ENCODE data around the gene NCOR1. TPM values are rescaled to one million over a fixed set of nuclear protein-coding genes. Genes with fewer than 3 reads are reported as not detected.

The NCOR1 gene
- total and polyA plus RNA-seq, 2 of the 13 experiments (the other 11 are each of a cell fraction or from before 2014, with no cell fraction given) = 57.0 to 71.7 TPM

- FAIRE-seq = no peak
- intact Hi-C loops (cut with micrococcal nuclease; ENCODE audit: unreplicated experiment) (no loop called here), in situ Hi-C loops (cut with HindIII; ENCODE audit: extremely low pct_ligation_motif_present, low pct_unique_long_range_greater_than_20kb) (loop anchor here (10.0 kb wide), 1 partner anchor 57 kb away; no protein-coding TSS in a partner anchor)
- BruUV-seq (replicated peaks) = no TSS peak
- H3K4me2 ChIP-seq (ENCODE audit: low read depth, low read length) = no peak overlapping the region
- H3K4me3 ChIP-seq (replicated peaks in 1 of 3; ENCODE audit: insufficient read depth in 1 of 3, low read depth in 2 of 3, low read length in 3 of 3) = no peak overlapping the region
- H3K27me3 ChIP-seq (ENCODE audit: control insufficient read depth in 1 of 2, insufficient read depth in 2 of 2, low read length in 2 of 2) = no peaks in the 10 kb centered on the region
- POLR2A ChIA-PET = no interaction called here
- no peak overlapping the region for H2AFZ ChIP-seq (ENCODE audit: low read length)
- H4K20me1 ChIP-seq (ENCODE audit: insufficient read depth, low read length) = no peaks in the 10 kb centered on the region
- DNase-seq (ENCODE audit: low spot score) = no peak
- peaks cover 43% of the 10 kb centered on the region for H3K4me1 ChIP-seq (ENCODE audit: insufficient read depth, low read length)
- ATAC-seq = no peak
- H3K27ac ChIP-seq (ENCODE audit: extremely low read length, insufficient read depth, low read length) = peak overlapping the region; percentile 43
- H3K79me2 ChIP-seq (ENCODE audit: insufficient read depth, low read length) = peaks cover 3% of the 10 kb centered on the region
- H3K9me3 ChIP-seq (ENCODE audit: low read length) = no peaks in the 10 kb centered on the region
- peaks cover 13 to 80% of the 10 kb centered on the region in 2 experiments for H3K36me3 ChIP-seq (replicated peaks in 1 of 2; ENCODE audit: control insufficient read depth in 1 of 2, insufficient read depth in 2 of 2, low read length in 2 of 2)
- H3K9ac ChIP-seq (ENCODE audit: insufficient read depth, low read depth, low read length) = no peak overlapping the region
- CTCF ChIA-PET (ENCODE audit: low intra/inter-chr PET ratio, low total read pairs) = no interaction called here
- TF ChIP-seq NR1H2 (CRISPR knock-in tag; IDR thresholded peaks at IDR 0.05; ENCODE audit: borderline replicate concordance, low read depth) (no peak), NBN (conservative IDR thresholded peaks at IDR 0.05) (no peak), TCF7L2 (IDR thresholded peaks at IDR 0.05; ENCODE audit: low read depth, low read length) (no peak), HBP1 (CRISPR knock-in tag; IDR thresholded peaks at IDR 0.05; ENCODE audit: low read depth) (no peak), ZNF672 (CRISPR knock-in tag; IDR thresholded peaks at IDR 0.05) (no peak), ZNF75D (CRISPR knock-in tag; IDR thresholded peaks at IDR 0.05; ENCODE audit: borderline replicate concordance) (no peak), IKZF1 (IDR thresholded peaks at IDR 0.05) (no peak), ZNF512 (CRISPR knock-in tag; IDR thresholded peaks at IDR 0.05) (no peak), ZKSCAN5 (CRISPR knock-in tag; IDR thresholded peaks at IDR 0.05) (no peak), ZNF251 (CRISPR knock-in tag; IDR thresholded peaks at IDR 0.05) (no peak), SALL1 (CRISPR knock-in tag; IDR thresholded peaks at IDR 0.05) (no peak), DDIT3 (CRISPR knock-in tag; IDR thresholded peaks at IDR 0.05) (no peak), ZNF337 (CRISPR knock-in tag; IDR thresholded peaks at IDR 0.05; ENCODE audit: borderline replicate concordance, low read depth) (no peak), ZEB1 (IDR thresholded peaks at IDR 0.05; ENCODE audit: insufficient replicate concordance, low read depth) (no peak)
- TF ChIP-seq, protein P1, sequence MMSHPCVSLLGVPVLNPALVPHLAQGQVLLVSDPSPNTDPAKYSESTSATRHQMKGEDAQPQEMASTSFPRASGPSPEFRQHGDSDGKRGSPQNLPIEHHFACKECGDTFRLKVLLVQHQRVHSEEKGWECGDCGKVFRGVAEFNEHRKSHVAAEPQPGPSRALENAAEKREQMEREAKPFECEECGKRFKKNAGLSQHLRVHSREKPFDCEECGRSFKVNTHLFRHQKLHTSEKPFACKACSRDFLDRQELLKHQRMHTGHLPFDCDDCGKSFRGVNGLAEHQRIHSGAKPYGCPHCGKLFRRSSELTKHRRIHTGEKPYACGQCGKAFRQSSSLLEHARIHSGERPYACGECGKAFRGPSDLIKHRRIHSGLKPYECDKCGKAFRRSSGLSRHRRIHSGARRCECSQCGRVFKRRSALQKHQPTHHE (CRISPR knock-in tag; IDR thresholded peaks at IDR 0.05; ENCODE audit: borderline replicate concordance) = no peak
- TF ChIP-seq, protein P2, sequence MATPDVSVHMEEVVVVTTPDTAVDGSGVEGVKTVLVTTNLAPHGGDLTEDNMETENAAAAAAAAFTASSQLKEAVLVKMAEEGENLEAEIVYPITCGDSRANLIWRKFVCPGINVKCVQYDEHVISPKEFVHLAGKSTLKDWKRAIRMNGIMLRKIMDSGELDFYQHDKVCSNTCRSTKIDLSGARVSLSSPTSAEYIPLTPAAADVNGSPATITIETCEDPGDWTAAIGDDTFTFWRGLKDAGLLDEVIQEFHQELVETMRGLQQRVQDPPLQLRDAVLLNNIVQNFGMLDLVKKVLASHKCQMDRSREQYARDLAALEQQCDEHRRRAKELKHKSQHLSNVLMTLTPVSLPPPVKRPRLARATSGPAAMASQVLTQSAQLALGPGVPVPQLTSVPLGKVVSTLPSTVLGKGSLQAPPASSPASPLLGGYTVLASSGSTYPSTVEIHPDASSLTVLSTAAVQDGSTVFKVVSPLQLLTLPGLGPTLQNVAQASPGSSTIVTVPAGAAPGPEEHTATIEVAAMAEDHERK (CRISPR knock-in tag; IDR thresholded peaks at IDR 0.05; ENCODE audit: low read depth) = no peak
Observed at GRCh38 chr17:16037636-16038035, 177.7 kb downstream of the NCOR1 start.
